HepG2 (cell line): Measurements from ENCODE around the gene DCTN2. TPM values are rescaled to one million over a fixed set of nuclear protein-coding genes. Genes with fewer than 3 reads are reported as not detected.

Experiments used
- CC2D1A ChIP-seq: sonication (generic); formaldehyde crosslinking; IDR thresholded peaks from 2 replicates; pipeline ENCODE4 v1.8.1; 2023; ENCODE audit warnings: mild to moderate bottlenecking, missing genetic modification reagents
- DMAP1 ChIP-seq: IDR thresholded peaks from 2 replicates; pipeline ENCODE4 v1.6.1; 2016
- MEIS1 ChIP-seq: sonication (generic); formaldehyde crosslinking; IDR thresholded peaks from 2 replicates; pipeline ENCODE4 v1.9.0; 2021; ENCODE audit warnings: mild to moderate bottlenecking, missing genetic modification reagents, moderate library complexity, borderline replicate concordance
- NONO ChIP-seq, 2 experiments: fragments of 450-650 bp in 1 of 2; sonication (generic) in 1 of 2; formaldehyde crosslinking in 1 of 2; IDR thresholded peaks in 1 of 2; conservative IDR thresholded peaks in 1 of 2; 2 replicates each; pipeline versions ENCODE4 v1.6.1 to v1.8.0; 2017 to 2022; ENCODE audit warnings: mild to moderate bottlenecking in 1 of 2, missing genetic modification reagents in 1 of 2, moderate library complexity in 1 of 2
- ONECUT2 ChIP-seq: sonication (generic); formaldehyde crosslinking; IDR thresholded peaks from 2 replicates; pipeline ENCODE4 v1.4.0; 2020; ENCODE audit warnings: missing genetic modification reagents
- ZBTB1 ChIP-seq: sonication (generic); formaldehyde crosslinking; IDR thresholded peaks from 2 replicates; pipeline ENCODE4 v1.4.0; 2020; ENCODE audit warnings: missing genetic modification reagents, borderline replicate concordance
- ZBTB49 ChIP-seq: sonication (generic); formaldehyde crosslinking; IDR thresholded peaks from 2 replicates; pipeline ENCODE4 v1.4.0; 2020; ENCODE audit warnings: missing genetic modification reagents, borderline replicate concordance
- ZNF331 ChIP-seq: sonication (generic); formaldehyde crosslinking; IDR thresholded peaks from 2 replicates; pipeline ENCODE4 v1.4.0; 2020; ENCODE audit warnings: missing genetic modification reagents
- ZNF414 ChIP-seq: sonication (generic); formaldehyde crosslinking; IDR thresholded peaks from 2 replicates; pipeline ENCODE4 v1.5.0; 2020; ENCODE audit warnings: missing genetic modification reagents
- ZNF556 ChIP-seq: sonication (generic); formaldehyde crosslinking; IDR thresholded peaks from 2 replicates; pipeline ENCODE4 v1.4.0; 2020; ENCODE audit warnings: mild to moderate bottlenecking, missing genetic modification reagents, borderline replicate concordance
- ZNF574 ChIP-seq: sonication (generic); formaldehyde crosslinking; IDR thresholded peaks from 2 replicates; pipeline ENCODE4 v1.4.0; 2020; ENCODE audit warnings: missing genetic modification reagents
- ZNF589 ChIP-seq: sonication (generic); formaldehyde crosslinking; conservative IDR thresholded peaks from 2 replicates; pipeline ENCODE4 v1.8.0; 2022; ENCODE audit warnings: mild to moderate bottlenecking, moderate library complexity, missing genetic modification reagents
- ZNF780A ChIP-seq: sonication (generic); formaldehyde crosslinking; IDR thresholded peaks from 2 replicates; pipeline ENCODE4 v1.8.0; 2022; ENCODE audit warnings: mild to moderate bottlenecking, missing genetic modification reagents, moderate library complexity
- polyA plus RNA-seq, 8 experiments: library from polyadenylated mRNA; depleted of rRNA in 3 of 8; stranded (reverse) in 7 of 8; unstranded in 1 of 8; fragments of >200 nt; fragmentation: Illumina TruSeq in 4 of 8; extraction: Trizol in 4 of 8; gene quantifications; 2 replicates each; pipeline versions ENCODE4 v1.2.1 to v1.2.3, GENCODE V29; 2011 to 2016; ENCODE audit warnings: low read depth in 4 of 8, missing spikeins in 1 of 8, mixed read lengths in 1 of 8; ENCODE audit not compliant: insufficient read depth in 1 of 8
- total RNA-seq, 5 experiments: library from RNA; depleted of rRNA; stranded (reverse); fragments of >200 nt; fragmentation: Illumina TruSeq; extraction: Trizol; gene quantifications; 2 replicates each; pipeline ENCODE4 v1.2.3, GENCODE V29; 2016; ENCODE audit warnings: low read depth in 1 of 5

DCTN2 gene
- total and polyA plus RNA-seq, 2 of the 13 experiments (the other 11 are each of a cell fraction or from before 2014, with no cell fraction given): 72.0 to 77.4 TPM

DNA sequence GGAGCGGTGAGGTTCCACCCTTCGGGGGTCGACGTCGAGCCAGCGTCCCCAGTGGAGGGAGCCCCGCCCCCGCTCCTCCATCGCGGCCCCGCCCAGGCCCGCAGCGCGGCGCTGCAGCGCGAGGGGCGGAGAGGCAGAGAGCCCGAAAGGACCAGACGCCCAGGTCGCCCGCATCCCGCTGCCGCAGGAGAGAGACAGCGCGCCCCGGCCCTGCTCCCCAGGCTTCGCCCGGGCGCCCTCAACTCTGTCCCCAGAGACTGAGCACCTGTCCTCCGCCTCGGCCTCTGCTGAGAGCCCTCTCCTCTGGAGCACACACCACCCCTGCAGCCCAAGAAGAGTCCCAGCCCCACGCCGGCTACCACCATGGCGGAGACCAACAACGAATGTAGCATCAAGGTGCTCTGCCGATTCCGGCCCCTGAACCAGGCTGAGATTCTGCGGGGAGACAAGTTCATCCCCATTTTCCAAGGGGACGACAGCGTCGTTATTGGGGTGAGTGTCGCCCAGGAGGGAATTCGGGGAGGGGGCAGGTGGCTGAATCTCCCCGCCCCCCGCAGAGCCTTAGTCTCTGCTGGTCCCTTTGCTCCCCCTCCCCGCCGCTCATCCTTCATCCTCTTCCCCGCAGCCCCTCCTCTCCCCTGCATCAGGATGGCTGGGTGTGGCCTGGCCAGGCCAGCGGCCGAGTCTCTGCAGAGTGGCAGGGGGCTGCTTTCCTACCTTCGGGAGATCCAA, 3.1 kb upstream of the DCTN2 start, which contains the start of gene KIF5A (continued):
- no peak for TF ChIP-seq NONO (IDR thresholded peaks at IDR 0.05)
- no peak for TF ChIP-seq NONO (CRISPR knock-in tag; conservative IDR thresholded peaks at IDR 0.05)
- no peak for TF ChIP-seq DMAP1 (CRISPR knock-in tag)
- no peak for TF ChIP-seq ZBTB49 (CRISPR knock-in tag)
- TF ChIP-seq ZNF331: no peak
- no peak for TF ChIP-seq ZBTB1 (CRISPR knock-in tag)
- no peak for TF ChIP-seq ZNF574 (CRISPR knock-in tag)
- no peak for TF ChIP-seq MEIS1
- no peak for TF ChIP-seq ZNF589
- TF ChIP-seq ONECUT2: no peak
- TF ChIP-seq ZNF780A (CRISPR knock-in tag): no peak
- no peak for TF ChIP-seq CC2D1A (CRISPR knock-in tag)
- TF ChIP-seq ZNF414 (CRISPR knock-in tag): 0 out of 2 replicates have a peak, but pooled peaks have one; percentile 26
- no peak for TF ChIP-seq ZNF556
